Middle frontal gyrus (tissue), 1 donor: ENCODE data around the gene S1PR2.
"Not testable (repeated sequence)": the region's sequence is repeated elsewhere in the genome, so short reads cannot be mapped to it uniquely, and the experiment has no call there.

Source experiments
- DNase-seq: peaks from one replicate; pipeline ENCODE4 v3.0.0-alpha.2; 2015; ENCODE audit warnings: low spot score; ENCODE audit errors: extremely low spot score

The S1PR2 gene

GRCh38 chr19:10192922-10193321 is 38.2 kb downstream of the S1PR2 start:
- DNase-seq: no peak

- DNase-seq: no peak
Observed at GRCh38 chr19:10191347-10191746, 39.8 kb downstream of the S1PR2 start.

GRCh38 chr19:10190026-10190425 is 41.1 kb downstream of the S1PR2 start:
- DNase-seq: no peak

GRCh38 chr19:10189616-10190015 is 41.5 kb downstream of the S1PR2 start:
- no peak for DNase-seq

- DNase-seq: no peak
Observed at GRCh38 chr19:10187315-10187714, 43.8 kb downstream of the S1PR2 start.

GRCh38 chr19:10184636-10185035 is 46.5 kb downstream of the S1PR2 start:
- DNase-seq: no peak

- DNase-seq: no peak
Observed at GRCh38 chr19:10183926-10184325, 47.2 kb downstream of the S1PR2 start.

GRCh38 chr19:10182847-10183246 is 48.3 kb downstream of the S1PR2 start:
- no peak for DNase-seq

GRCh38 chr19:10182076-10182475 is 49.1 kb downstream of the S1PR2 start:
- no peak for DNase-seq

- no peak for DNase-seq
Observed at GRCh38 chr19:10180459-10180858, 50.7 kb downstream of the S1PR2 start.

- DNase-seq: not testable (repeated sequence)
Observed at GRCh38 chr19:10180024-10180423, 51.1 kb downstream of the S1PR2 start.

GRCh38 chr19:10173527-10173926 is 57.6 kb downstream of the S1PR2 start:
- DNase-seq: no peak
